GM18507 (cell line): ENCODE measurements around the gene ZFAND5.
A peak's percentile ranks its signal among the peaks of the same experiment; 100 is the strongest.

Experiments
- DNase-seq: peaks from one replicate; pipeline ENCODE4 v3.0.0; 2011; ENCODE audit warnings: low read depth; ENCODE audit not compliant: insufficient read length; ENCODE audit errors: extremely low spot score
- FAIRE-seq: peaks from 2 replicates; lab custom pipeline; 2011; peaks lifted over from hg19 to GRCh38; lab: Jason Lieb, UNC

Gene ZFAND5

GRCh38 chr9:72333197-72333596 is 31.8 kb downstream of the ZFAND5 start:
- FAIRE-seq (no peak), DNase-seq (no peak)

GRCh38 chr9:72332351-72332750 is 32.7 kb downstream of the ZFAND5 start:
- DNase-seq (no peak), FAIRE-seq (no peak)

- DNase-seq = no peak
- no peak for FAIRE-seq
Measured at GRCh38 chr9:72327631-72328030, 37.4 kb downstream of the ZFAND5 start.

GRCh38 chr9:72326641-72327040 is 38.4 kb downstream of the ZFAND5 start:
- FAIRE-seq = no peak
- no peak for DNase-seq

GRCh38 chr9:72324974-72325373 is 40.0 kb downstream of the ZFAND5 start:
- FAIRE-seq = no peak
- no peak for DNase-seq

DNA sequence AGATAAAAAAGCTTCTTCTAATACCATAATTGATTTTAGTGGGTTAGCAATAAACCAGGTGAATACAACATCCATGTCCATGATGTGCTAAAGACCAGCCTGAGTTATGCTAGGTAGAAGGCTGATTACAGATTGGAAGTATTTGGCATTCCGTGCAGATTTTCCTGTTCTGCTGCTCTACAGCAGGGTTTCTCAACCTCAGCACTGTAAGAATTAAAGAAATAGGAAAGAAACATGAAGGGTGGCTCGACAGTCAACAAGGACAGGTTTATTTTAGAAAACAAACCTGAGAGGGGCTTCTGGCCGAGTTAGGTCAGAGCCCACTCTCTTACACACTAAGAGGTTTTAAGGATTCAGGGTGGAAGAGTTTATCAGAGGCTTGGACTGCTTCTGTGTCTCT is 42.3 kb downstream of the ZFAND5 start:
- FAIRE-seq (no peak), DNase-seq (no peak)

- no peak for DNase-seq
- no peak for FAIRE-seq
Measured at GRCh38 chr9:72322259-72322658, 42.7 kb downstream of the ZFAND5 start.

DNA sequence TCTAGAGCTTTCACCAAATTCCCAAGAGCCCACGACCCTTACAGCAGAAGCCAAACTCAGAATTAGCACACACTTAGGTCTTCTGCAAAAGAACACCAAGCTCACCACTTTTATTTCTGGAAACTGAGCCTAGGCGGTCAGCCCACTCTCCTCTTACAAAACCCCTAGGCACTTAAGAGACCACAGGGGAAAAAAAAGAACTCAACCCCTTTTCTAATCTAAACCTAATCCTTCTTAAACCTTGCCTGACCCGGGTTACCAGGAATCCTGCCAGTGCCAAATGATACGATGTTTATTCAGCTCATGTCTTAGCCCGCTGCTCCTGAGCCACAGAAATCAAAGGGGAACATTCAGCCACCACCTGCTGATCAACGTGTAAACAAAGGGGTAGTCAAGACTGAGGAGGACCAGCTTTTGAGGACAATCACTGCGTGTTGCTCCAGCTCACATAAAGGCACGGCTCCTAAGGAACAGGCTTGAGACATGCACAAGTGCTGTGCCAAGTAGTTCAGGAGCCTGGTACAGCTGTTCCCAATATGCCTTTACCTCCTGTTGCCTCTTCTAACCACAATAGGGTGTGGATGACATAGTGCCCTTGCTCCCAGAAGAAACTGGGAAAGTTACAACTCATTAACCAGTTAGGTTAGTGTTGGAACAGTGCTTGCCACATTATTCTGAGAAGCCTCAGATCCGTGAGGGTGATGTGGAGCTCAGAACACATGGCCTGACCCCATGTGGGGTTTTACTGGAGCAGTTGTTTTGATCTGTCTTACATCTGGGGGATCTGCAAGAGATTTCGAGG is 49.3 kb downstream of the ZFAND5 start:
- no peak for DNase-seq
- FAIRE-seq = no peak

DNA sequence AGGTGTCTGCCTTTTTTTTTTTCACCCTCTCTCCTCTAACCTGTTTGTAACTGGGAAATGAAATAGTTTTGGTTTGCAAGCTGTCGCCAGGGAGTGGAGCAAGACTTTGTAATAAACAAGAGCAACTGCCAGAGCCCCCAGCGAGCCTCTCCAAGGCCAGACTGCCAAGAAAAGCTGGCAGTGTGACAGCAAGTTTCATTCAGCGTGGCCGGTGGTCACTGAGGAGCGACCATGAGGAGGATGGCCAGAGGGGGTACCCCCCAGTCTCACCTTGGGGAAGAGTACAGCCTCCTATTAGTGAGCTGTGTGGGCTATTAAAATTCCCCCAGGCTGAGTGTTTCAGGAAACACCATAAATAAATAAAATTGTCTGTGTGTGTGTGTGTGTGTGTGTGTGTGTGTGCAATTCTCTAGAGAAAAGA is 49.9 kb downstream of the ZFAND5 start:
- no peak for DNase-seq
- FAIRE-seq = no peak

- DNase-seq (no peak), FAIRE-seq (no peak)
Measured at GRCh38 chr9:72313507-72313906, 51.5 kb downstream of the ZFAND5 start.

DNA sequence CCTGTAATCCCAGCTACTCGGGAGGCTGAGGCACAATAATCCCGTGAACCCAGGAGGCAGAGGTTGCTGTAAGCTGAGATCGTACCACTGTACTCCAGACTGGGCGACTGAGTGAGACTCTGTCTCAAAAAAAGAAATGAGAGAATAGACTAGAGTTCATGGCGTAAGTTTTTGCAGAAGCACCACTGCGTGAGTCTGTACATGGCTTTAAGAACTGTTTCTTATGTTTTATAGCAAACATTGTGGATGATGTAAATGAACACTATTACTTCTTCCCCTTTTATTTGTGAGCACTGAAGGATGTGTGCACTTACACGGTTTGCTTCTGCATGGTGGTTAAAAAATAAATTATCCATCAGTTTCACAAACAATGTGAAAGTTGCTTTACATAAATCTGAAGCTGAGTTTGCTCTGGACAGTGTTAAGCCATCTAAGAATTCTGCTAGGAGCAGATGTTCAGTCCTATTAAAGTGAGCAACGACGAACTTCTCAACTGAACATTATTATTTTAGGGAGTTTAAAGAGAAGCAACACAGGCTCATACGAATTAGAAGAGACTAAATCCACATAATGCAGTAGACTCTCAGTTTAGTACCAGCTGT is 52.5 kb downstream of the ZFAND5 start:
- FAIRE-seq (peak; percentile 31), DNase-seq (no peak)

- FAIRE-seq (no peak), DNase-seq (no peak)
Measured at GRCh38 chr9:72309364-72310133, 55.5 kb downstream of the ZFAND5 start.

DNA sequence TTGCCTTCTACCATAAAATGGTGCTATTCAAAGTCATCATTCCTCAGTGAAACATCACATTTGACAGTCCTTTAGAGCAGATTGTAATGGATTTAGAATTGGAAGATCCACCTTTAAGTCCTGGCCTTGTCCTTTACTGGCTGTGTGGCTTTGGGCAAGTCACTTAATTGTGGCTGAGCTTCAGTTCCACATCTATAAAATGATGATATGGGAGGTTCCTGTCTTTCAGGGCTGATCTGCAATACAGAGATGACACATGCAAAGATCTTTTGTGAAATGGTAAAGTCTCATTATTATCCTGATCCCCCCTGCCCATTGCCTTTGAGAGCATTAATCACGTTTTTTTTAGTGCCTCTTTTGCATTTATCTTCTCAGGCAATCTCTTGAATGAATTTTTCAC is 58.2 kb downstream of the ZFAND5 start:
- DNase-seq (no peak), FAIRE-seq (no peak)

DNA sequence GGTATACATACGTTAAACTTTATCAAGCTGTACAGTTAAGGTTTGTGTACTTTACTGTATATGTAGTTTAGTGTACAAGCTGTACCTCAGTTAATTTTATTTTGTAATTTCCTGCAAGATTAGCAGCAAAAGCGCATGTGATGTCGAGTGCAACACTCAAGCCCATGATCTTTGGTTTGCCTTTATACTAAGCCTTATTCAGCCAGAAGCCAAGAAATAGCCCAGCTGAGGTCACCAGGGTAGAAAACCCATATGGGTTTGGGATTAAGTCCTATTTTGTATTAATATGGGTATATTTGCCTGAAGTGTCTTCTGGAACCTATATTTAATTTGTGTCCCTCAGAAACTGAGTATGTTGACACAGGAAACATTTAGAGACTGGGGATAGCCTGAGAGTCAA is 59.3 kb downstream of the ZFAND5 start:
- DNase-seq (no peak), FAIRE-seq (no peak)

- FAIRE-seq = peak; percentile 88
Measured at GRCh38 chr9:72305102-72305546, 59.9 kb downstream of the ZFAND5 start.

GRCh38 chr9:72304538-72304937 is 60.5 kb downstream of the ZFAND5 start:
- DNase-seq (no peak), FAIRE-seq (peak; percentile 44)

More at GRCh38 chr9:72305102-72305546, 59.9 kb downstream of the ZFAND5 start:
- DNase-seq = no peak
